ENCODE measurements around the gene COL5A2.

Gene COL5A2

DNA sequence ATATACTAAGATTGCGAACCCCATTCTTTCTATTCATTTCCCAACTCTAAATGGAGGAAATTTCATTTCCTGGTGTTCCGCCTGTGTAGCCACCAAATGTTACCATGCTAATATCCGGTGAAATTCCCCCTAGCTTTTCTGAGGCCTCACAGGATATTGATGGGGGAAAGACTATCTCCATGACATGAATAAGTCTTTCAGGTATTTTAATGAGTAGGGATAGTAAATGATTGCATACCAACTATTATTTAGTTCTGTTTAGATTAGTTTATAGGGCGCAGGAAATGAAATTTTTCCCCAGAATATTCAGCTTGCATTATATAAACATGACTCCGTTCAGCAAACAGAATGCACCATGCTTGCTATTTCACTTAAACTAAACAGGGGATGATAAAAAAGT, 55.4 kb downstream of the COL5A2 start:
- H3K9ac ChIP-seq (ENCODE audit: low read length) = no peak overlapping the region

DNA sequence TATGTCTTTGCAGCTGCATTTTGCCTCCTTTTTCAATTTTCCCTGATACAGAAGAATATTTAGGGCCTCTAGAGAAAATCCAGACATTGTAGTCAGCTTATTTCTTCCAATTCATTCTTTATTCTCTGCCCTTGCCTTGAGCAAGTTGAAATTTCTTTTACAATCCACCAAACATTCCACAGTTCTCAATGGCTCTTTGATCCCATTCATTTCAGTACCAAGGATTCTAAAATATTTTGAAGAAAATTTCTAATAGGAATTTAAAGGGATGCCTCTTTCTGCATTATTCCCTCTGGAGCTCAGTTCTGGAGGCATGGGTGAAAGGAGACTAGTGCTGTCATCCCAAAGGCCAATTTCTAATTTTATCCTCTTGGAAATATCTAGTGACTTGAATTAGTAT, 61.2 kb downstream of the COL5A2 start:
- Histone ChIP-seq H3K9ac (ENCODE audit: low read length) (no peak overlapping the region), H3K36me3 (ENCODE audit: control insufficient read depth, insufficient read depth, low read length, severe bottlenecking) (peaks cover 8% of the 10 kb centered on the region), H3K4me3 (ENCODE audit: low read length) (no peak overlapping the region), H3K4me1 (ENCODE audit: control insufficient read depth, insufficient read depth, low read length) (peaks cover 47% of the 10 kb centered on the region), H3K9me3 (ENCODE audit: control insufficient read depth, low read length) (no peaks in the 10 kb centered on the region), H3K27me3 (replicated peaks; ENCODE audit: control insufficient read depth, insufficient read depth, low read length) (no peaks in the 10 kb centered on the region)
- DNase-seq (ENCODE audit: low read depth) = no peak

More for the DNA sequence above, 55.4 kb downstream of the COL5A2 start:
- peaks cover 11% of the 10 kb centered on the region for H3K36me3 ChIP-seq (ENCODE audit: control insufficient read depth, insufficient read depth, low read length, severe bottlenecking)
- no peaks in the 10 kb centered on the region for H3K9me3 ChIP-seq (ENCODE audit: control insufficient read depth, low read length)
- no peaks in the 10 kb centered on the region for H3K27me3 ChIP-seq (replicated peaks; ENCODE audit: control insufficient read depth, insufficient read depth, low read length)
- no peak overlapping the region for H3K4me3 ChIP-seq (ENCODE audit: low read length)
- peaks cover 36% of the 10 kb centered on the region for H3K4me1 ChIP-seq (ENCODE audit: control insufficient read depth, insufficient read depth, low read length)
- DNase-seq (ENCODE audit: low read depth) = no peak

- H3K9me3 ChIP-seq (ENCODE audit: control insufficient read depth, low read length) = no peaks in the 10 kb centered on the region
- no peaks in the 10 kb centered on the region for H3K27me3 ChIP-seq (replicated peaks; ENCODE audit: control insufficient read depth, insufficient read depth, low read length)
- peak overlapping the region; percentile 33 for H3K9ac ChIP-seq (ENCODE audit: low read length)
- H3K4me3 ChIP-seq (ENCODE audit: low read length) = no peak overlapping the region
- peak; percentile 66 for DNase-seq (ENCODE audit: low read depth)
- peaks cover 47% of the 10 kb centered on the region for H3K4me1 ChIP-seq (ENCODE audit: control insufficient read depth, insufficient read depth, low read length)
- H3K36me3 ChIP-seq (ENCODE audit: control insufficient read depth, insufficient read depth, low read length, severe bottlenecking) = peaks cover 8% of the 10 kb centered on the region
These were observed 62.6 kb downstream of the COL5A2 start for GRCh38 chr2:189116979-189117378.

GRCh38 chr2:189116087-189116486, 63.5 kb downstream of the COL5A2 start:
- peak overlapping the region; percentile 20 for H3K4me3 ChIP-seq (ENCODE audit: low read length)
- H3K4me1 ChIP-seq (ENCODE audit: control insufficient read depth, insufficient read depth, low read length) = peaks cover 47% of the 10 kb centered on the region
- no peaks in the 10 kb centered on the region for H3K27me3 ChIP-seq (replicated peaks; ENCODE audit: control insufficient read depth, insufficient read depth, low read length)
- peaks cover 5% of the 10 kb centered on the region for H3K36me3 ChIP-seq (ENCODE audit: control insufficient read depth, insufficient read depth, low read length, severe bottlenecking)
- peak; percentile 40 for DNase-seq (ENCODE audit: low read depth)
- H3K9me3 ChIP-seq (ENCODE audit: control insufficient read depth, low read length) = no peaks in the 10 kb centered on the region
- H3K9ac ChIP-seq (ENCODE audit: low read length) = peak overlapping the region; percentile 48

GRCh38 chr2:189115126-189115525, 64.4 kb downstream of the COL5A2 start:
- Histone ChIP-seq H3K9me3 (ENCODE audit: control insufficient read depth, low read length) (no peaks in the 10 kb centered on the region), H3K36me3 (ENCODE audit: control insufficient read depth, insufficient read depth, low read length, severe bottlenecking) (peaks cover 8% of the 10 kb centered on the region), H3K4me3 (ENCODE audit: low read length) (no peak overlapping the region), H3K4me1 (ENCODE audit: control insufficient read depth, insufficient read depth, low read length) (peaks cover 48% of the 10 kb centered on the region), H3K9ac (ENCODE audit: low read length) (no peak overlapping the region), H3K27me3 (replicated peaks; ENCODE audit: control insufficient read depth, insufficient read depth, low read length) (no peaks in the 10 kb centered on the region)
- DNase-seq (ENCODE audit: low read depth) = peak; percentile 51

DNA sequence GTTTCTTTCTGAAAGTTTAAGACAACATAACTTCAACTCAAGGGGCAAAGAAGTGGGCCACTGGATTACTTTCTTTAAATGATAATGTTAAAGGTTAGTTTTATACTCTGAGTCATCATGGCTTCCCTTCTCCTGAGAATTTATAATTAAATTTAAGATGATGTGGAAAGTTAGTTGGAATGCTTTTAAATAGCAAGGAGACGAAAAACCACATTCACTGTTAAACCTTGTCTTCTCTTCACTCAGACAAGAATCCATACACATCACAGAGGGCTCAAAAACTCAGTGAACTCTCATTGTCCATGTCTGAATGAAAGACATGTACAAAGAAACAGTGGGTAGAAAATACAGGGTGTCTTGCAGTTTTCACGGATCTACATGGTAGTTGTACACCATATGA, 65.6 kb downstream of the COL5A2 start:
- Histone ChIP-seq H3K4me3 (ENCODE audit: low read length) (peak overlapping the region; percentile 38), H3K27me3 (replicated peaks; ENCODE audit: control insufficient read depth, insufficient read depth, low read length) (no peaks in the 10 kb centered on the region), H3K9ac (ENCODE audit: low read length) (peak overlapping the region; percentile 64), H3K36me3 (ENCODE audit: control insufficient read depth, insufficient read depth, low read length, severe bottlenecking) (peaks cover 19% of the 10 kb centered on the region), H3K9me3 (ENCODE audit: control insufficient read depth, low read length) (no peaks in the 10 kb centered on the region), H3K4me1 (ENCODE audit: control insufficient read depth, insufficient read depth, low read length) (peaks cover 53% of the 10 kb centered on the region)
- peak; percentile 58 for DNase-seq (ENCODE audit: low read depth)

GRCh38 chr2:189111063-189111715, 68.4 kb downstream of the COL5A2 start:
- no peak overlapping the region for H3K4me3 ChIP-seq (ENCODE audit: low read length)
- H3K27me3 ChIP-seq (replicated peaks; ENCODE audit: control insufficient read depth, insufficient read depth, low read length) = no peaks in the 10 kb centered on the region
- H3K4me1 ChIP-seq (ENCODE audit: control insufficient read depth, insufficient read depth, low read length) = peaks cover 30% of the 10 kb centered on the region
- H3K36me3 ChIP-seq (ENCODE audit: control insufficient read depth, insufficient read depth, low read length, severe bottlenecking) = peaks cover 43% of the 10 kb centered on the region
- no peaks in the 10 kb centered on the region for H3K9me3 ChIP-seq (ENCODE audit: control insufficient read depth, low read length)
- DNase-seq (ENCODE audit: low read depth) = no peak
- H3K9ac ChIP-seq (ENCODE audit: low read length) = no peak overlapping the region

GRCh38 chr2:189109921-189110397, 69.6 kb downstream of the COL5A2 start:
- Histone ChIP-seq H3K27me3 (replicated peaks; ENCODE audit: control insufficient read depth, insufficient read depth, low read length) (no peaks in the 10 kb centered on the region), H3K4me1 (ENCODE audit: control insufficient read depth, insufficient read depth, low read length) (peaks cover 24% of the 10 kb centered on the region), H3K9ac (ENCODE audit: low read length) (no peak overlapping the region), H3K36me3 (ENCODE audit: control insufficient read depth, insufficient read depth, low read length, severe bottlenecking) (peaks cover 48% of the 10 kb centered on the region), H3K9me3 (ENCODE audit: control insufficient read depth, low read length) (no peaks in the 10 kb centered on the region), H3K4me3 (ENCODE audit: low read length) (no peak overlapping the region)
- DNase-seq (ENCODE audit: low read depth) = no peak

GRCh38 chr2:189104934-189105333, 74.6 kb downstream of the COL5A2 start:
- H3K27me3 ChIP-seq (replicated peaks; ENCODE audit: control insufficient read depth, insufficient read depth, low read length) = no peaks in the 10 kb centered on the region
- no peaks in the 10 kb centered on the region for H3K9me3 ChIP-seq (ENCODE audit: control insufficient read depth, low read length)
- H3K4me3 ChIP-seq (ENCODE audit: low read length) = no peak overlapping the region
- peaks cover 69% of the 10 kb centered on the region for H3K36me3 ChIP-seq (ENCODE audit: control insufficient read depth, insufficient read depth, low read length, severe bottlenecking)
- no peak overlapping the region for H3K9ac ChIP-seq (ENCODE audit: low read length)
- peaks cover 25% of the 10 kb centered on the region for H3K4me1 ChIP-seq (ENCODE audit: control insufficient read depth, insufficient read depth, low read length)
- DNase-seq (ENCODE audit: low read depth) = peak; percentile 38

GRCh38 chr2:189102735-189103134, 76.8 kb downstream of the COL5A2 start:
- no peak overlapping the region for H3K9ac ChIP-seq (ENCODE audit: low read length)
- peaks cover 27% of the 10 kb centered on the region for H3K4me1 ChIP-seq (ENCODE audit: control insufficient read depth, insufficient read depth, low read length)
- no peaks in the 10 kb centered on the region for H3K27me3 ChIP-seq (replicated peaks; ENCODE audit: control insufficient read depth, insufficient read depth, low read length)
- peaks cover 69% of the 10 kb centered on the region for H3K36me3 ChIP-seq (ENCODE audit: control insufficient read depth, insufficient read depth, low read length, severe bottlenecking)
- H3K9me3 ChIP-seq (ENCODE audit: control insufficient read depth, low read length) = no peaks in the 10 kb centered on the region
- H3K4me3 ChIP-seq (ENCODE audit: low read length) = no peak overlapping the region
- DNase-seq (ENCODE audit: low read depth) = no peak

DNA sequence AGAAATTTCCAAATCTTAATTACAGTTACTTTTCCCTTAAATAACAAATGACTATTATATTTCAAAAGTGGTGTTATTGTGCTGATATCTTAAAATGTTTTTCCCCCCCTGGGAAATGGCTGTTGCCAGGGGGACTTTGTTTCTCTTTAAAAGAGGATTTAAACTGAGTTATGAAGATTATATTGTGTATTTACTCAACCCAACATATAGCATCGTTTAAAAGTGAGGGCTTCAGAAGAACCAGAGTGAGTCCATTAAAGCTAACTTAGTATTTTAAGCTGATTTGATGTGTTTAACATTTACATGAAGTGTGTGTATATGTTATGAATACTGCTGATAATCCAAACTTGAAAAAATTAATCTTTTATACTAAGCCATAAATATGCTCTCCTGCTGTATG, 81.6 kb downstream of the COL5A2 start:
- no peak overlapping the region for H3K9ac ChIP-seq (ENCODE audit: low read length)
- DNase-seq (ENCODE audit: low read depth) = no peak
- H3K4me3 ChIP-seq (ENCODE audit: low read length) = no peak overlapping the region
- peaks cover 64% of the 10 kb centered on the region for H3K36me3 ChIP-seq (ENCODE audit: control insufficient read depth, insufficient read depth, low read length, severe bottlenecking)
- H3K9me3 ChIP-seq (ENCODE audit: control insufficient read depth, low read length) = no peaks in the 10 kb centered on the region
- peaks cover 52% of the 10 kb centered on the region for H3K4me1 ChIP-seq (ENCODE audit: control insufficient read depth, insufficient read depth, low read length)
- H3K27me3 ChIP-seq (replicated peaks; ENCODE audit: control insufficient read depth, insufficient read depth, low read length) = no peaks in the 10 kb centered on the region
